ENCODE measurements around the gene PNMA6E. TPM values are rescaled to one million over a fixed set of nuclear protein-coding genes. Genes with fewer than 3 reads are reported as not detected.

PNMA6E gene
- not detected for polyA plus RNA-seq (ENCODE audit: insufficient read depth in 1 of 5, insufficient read length in 5 of 5, low replicate concordance in 1 of 5)
- long read RNA-seq, donor 1: 0 reads
- long read RNA-seq, donor 2: 0 reads
- long read RNA-seq, donor 3: 0 reads
- long read RNA-seq, donor 4: 0 reads
- long read RNA-seq, donor 5: 0 reads
- long read RNA-seq, donor 6: 0 reads
- long read RNA-seq, donor 7: 0 reads
- long read RNA-seq, donor 8: 0 reads

GRCh38 chrX:153401133-153401764 is at the start of gene PNMA6E:
PNMA6E (minus strand) TSS chrX:153401350; CDS start chrX:153398849, 2,501 bp downstream.
- no peak for DNase-seq

GRCh38 chrX:153450949-153451277 is 49.8 kb upstream of the PNMA6E start:
- no peak for DNase-seq

GRCh38 chrX:153450114-153450948 is 49.2 kb upstream of the PNMA6E start:
- no peak for DNase-seq

GRCh38 chrX:153449368-153450113 is 48.4 kb upstream of the PNMA6E start:
- no peak for DNase-seq

GRCh38 chrX:153448556-153449367 is 47.6 kb upstream of the PNMA6E start:
- DNase-seq: no peak

- DNase-seq: no peak
These were observed 46.4 kb upstream of the PNMA6E start for GRCh38 chrX:153447581-153447960.

- no peak for DNase-seq
These were observed 45.9 kb upstream of the PNMA6E start for GRCh38 chrX:153446950-153447580.

GRCh38 chrX:153446636-153446936 is 45.4 kb upstream of the PNMA6E start:
- DNase-seq: no peak

GRCh38 chrX:153445856-153446635 is 44.9 kb upstream of the PNMA6E start, which contains the start of gene TREX2:
TREX2 (minus strand) TSS chrX:153446056; CDS start chrX:153445430, 626 bp downstream.
- no peak for DNase-seq

- DNase-seq: no peak
These were observed 44.1 kb upstream of the PNMA6E start for GRCh38 chrX:153445106-153445855.

GRCh38 chrX:153444333-153445011 is 43.3 kb upstream of the PNMA6E start:
- DNase-seq: no peak

GRCh38 chrX:153443476-153444332 is 42.6 kb upstream of the PNMA6E start:
- DNase-seq: no peak

- no peak for DNase-seq
These were observed 41.3 kb upstream of the PNMA6E start for GRCh38 chrX:153442463-153442862.

GRCh38 chrX:153441981-153442380 is 40.8 kb upstream of the PNMA6E start:
- DNase-seq: no peak

- DNase-seq: no peak
These were observed 40.1 kb upstream of the PNMA6E start for GRCh38 chrX:153441296-153441695.

GRCh38 chrX:153440556-153441135 is 39.5 kb upstream of the PNMA6E start:
- no peak for DNase-seq

- no peak for DNase-seq
These were observed 38.8 kb upstream of the PNMA6E start for GRCh38 chrX:153439977-153440376.

Measured in right lung (tissue), 10 donors.